NCI-H146 treated with DMSO at 0.1 percent for 48 hours (cell line): ENCODE results near the gene ACTN1.
A peak's percentile ranks its signal among the peaks of the same experiment; 100 is the strongest.
"Not testable (repeated sequence)": the region's sequence is repeated elsewhere in the genome, so short reads cannot be mapped to it uniquely, and the experiment has no call there.

Source experiments
- DNase-seq: peaks from one replicate; lab custom pipeline; 2025; ENCODE audit not compliant: unreplicated experiment; lab: John Stamatoyannopoulos, UW

The ACTN1 gene

DNA sequence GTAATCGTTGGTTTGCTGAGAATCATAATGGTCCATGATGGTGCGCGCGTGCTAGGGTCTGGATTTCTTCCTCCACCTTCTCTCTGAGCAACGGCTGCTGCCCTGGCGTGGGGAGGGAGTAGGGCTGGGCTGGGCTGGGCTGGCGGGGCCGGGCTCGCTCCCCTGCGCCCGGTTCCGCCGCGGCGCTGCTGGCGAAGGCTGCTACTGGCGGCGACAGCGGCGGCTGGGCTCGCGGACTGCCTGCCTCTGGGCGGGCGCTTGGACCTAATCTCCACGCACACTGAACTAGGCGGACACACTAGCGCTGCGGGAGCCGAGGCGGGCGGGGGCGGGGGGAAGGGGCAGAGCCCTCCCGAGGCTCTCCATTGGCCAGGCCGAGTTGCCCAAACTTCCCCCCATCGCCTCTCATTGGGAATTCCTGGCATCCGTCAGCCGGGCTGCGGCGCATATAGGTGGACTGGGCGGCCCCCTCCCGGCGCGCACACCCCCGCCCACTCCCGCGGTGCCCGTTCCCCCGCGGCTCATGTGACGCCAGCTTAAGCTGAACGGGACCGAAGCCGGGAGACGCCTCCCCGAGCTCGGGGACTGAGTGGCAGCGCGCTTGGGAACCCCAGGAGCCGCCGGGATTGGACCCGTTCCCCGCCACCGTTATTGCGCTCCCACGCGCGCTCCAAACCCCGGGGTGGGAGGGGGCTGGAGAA lies at the start of gene ACTN1:
ACTN1 (minus strand) TSS at position 282 of the 701 bp plus-strand sequence; CDS start at position 36, 246 bp downstream.
- DNase-seq: peak; percentile 87

- DNase-seq: no peak
Observed at GRCh38 chr14:69027242-69027913, 48.3 kb upstream of the ACTN1 start.

GRCh38 chr14:69023035-69023434 lies 43.9 kb upstream of the ACTN1 start:
- DNase-seq: no peak

DNA sequence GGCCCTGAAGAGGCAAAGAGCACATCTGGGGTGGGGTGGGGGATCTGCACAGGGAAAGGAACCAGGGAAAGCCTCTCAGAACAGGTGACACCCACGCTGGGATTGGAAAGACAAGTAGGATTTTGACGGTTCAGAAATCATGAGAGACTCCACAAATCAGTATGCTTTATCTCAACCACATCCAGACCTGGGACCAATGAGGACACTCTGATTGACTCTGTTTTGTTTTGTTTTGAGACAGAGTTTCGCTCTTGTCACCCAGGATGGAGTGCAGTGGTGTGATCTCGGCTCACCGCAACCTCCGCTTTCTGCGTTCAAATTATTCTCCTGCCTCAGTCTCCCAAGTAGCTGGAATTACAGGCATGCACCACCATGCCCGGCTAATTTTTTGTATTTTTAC lies 43.0 kb upstream of the ACTN1 start:
- not testable (repeated sequence) for DNase-seq

DNA sequence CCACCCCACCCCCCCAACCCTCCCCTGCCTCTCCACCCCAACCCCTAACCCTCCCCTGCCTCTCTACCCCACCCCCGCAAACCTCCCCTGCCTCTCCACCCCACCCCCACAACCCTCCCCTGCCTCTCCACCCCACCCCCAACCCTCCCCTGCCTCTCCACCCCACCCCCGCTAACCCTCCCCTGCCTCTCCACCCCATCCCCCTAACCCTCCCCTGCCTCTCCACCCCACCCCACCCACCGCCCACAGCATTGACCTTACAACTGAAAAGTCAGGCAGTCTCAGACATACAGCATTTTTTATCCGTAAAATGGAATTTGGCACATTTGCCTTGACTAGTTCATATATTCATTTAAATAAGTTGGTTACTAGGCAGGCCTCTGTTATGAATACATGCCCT lies 38.6 kb upstream of the ACTN1 start:
- no peak for DNase-seq

- no peak for DNase-seq
Observed at GRCh38 chr14:69014829-69015259, 35.7 kb upstream of the ACTN1 start.

DNA sequence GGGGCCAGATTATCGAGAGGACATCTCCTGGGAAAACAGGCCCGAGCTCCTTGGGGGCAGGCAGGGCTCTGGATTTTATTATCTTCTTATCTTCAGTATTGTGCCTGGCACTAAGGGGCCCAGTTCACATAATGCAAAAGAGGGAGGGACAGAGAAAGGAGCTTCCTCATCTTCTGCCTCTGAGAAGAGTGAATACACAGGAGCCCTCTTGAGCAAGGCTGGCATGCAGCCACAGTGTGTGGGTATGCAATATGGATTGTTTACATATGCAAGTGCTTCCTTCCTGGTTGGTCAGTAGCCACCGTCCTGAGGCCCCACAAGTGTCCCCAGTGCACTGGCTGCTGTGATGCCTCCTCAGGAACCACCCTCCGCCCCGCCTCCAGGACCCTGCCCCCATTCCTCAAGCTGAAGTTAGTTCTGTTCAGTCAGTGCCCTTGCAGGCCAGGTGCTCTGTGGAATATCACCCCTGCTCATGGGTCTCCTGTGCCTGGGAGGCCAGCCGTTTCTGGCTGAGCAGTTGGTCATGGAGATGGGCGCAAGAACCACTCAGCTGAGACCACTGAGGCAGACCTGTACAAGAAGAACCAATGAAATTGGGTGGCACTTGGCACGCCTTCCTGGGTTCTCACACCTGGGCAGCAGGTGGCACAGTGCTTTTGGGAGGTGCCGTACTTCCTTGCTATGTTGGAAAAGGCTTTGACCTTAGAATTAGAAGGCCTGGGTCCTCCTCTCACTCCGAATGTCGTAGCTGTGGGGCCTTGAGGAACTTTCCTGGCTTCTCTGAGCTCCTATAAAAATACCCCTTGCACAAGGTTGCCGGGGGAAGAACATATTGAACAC lies 35.1 kb upstream of the ACTN1 start:
- DNase-seq: no peak

DNA sequence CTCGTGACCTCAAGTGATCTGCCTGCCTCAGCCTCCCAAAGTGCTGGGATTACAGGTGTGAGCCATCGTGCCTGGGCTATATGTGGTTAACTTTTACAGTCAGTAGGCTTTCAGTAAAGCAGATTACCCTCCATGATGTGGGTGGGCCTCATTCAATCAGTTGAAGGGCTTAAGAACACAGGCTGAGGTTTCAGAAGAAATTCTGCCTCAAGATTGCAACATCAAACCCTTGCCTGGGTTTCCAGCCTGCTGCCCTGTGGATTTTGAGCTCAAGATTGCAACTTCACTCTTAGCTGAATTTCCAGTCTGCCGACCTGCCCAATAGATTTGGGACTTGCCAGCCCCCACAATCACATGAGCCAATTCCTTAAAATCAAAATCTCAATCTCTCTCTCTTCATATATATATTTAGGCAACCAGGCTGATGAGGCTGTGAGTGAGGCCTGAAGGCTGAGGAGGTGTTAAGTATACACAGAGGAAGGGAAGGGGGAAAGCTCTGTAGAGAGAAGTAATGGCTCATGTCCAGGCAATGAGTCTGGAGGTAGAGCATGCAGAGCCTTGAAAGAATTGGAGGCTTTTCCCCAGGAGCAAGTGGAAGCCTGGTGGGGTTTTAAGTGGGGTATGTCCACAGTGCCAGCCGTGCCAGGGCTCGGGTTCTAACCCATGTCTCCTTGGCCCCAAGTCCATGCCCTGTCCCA lies 33.3 kb upstream of the ACTN1 start:
- DNase-seq: no peak

DNA sequence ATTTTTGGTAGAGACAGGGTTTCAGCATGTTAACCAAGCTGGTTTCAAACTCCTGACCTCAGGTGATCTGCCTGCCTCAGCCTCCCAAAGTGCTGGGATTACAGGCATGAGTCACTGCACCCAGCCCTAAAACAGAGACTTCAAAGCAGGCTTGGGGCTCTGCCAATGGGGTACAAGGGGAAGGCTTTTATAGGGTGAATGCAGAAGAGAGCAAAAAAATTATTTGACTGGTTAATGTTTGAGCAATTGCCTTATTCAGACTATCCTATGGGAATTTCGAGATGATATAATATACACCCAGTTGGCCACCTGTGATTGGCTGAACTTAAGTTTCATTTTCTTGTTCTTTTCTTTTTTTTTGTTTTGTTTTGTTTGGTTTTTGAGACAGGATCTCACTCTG lies 31.5 kb upstream of the ACTN1 start:
- no peak for DNase-seq

DNA sequence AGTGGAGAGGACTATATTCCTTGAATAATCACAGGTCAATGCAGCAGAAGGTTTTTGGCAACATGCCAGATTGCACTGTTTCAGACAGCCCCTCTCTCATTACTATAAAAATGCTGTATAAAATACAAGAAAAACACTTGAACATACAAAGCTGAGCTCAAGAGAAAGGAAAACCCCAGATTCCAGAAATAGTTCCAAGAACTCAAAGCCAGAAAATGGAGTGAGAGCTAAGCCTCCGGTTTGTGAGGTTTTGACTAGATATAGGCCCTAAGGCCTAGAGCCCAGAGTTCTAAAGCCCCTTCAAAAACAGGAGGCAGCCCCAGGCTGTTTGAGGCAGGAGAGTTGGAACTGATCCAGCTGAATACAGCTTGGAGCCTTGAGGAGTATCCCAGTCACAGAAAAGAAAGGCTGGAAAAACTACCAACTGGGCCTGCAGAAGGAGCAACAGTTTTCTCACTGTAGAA lies 29.4 kb upstream of the ACTN1 start:
- no peak for DNase-seq

GRCh38 chr14:69006346-69006745 lies 27.2 kb upstream of the ACTN1 start:
- no peak for DNase-seq

- peak; percentile 12 for DNase-seq
Observed at GRCh38 chr14:69005432-69006148, 26.5 kb upstream of the ACTN1 start.

DNA sequence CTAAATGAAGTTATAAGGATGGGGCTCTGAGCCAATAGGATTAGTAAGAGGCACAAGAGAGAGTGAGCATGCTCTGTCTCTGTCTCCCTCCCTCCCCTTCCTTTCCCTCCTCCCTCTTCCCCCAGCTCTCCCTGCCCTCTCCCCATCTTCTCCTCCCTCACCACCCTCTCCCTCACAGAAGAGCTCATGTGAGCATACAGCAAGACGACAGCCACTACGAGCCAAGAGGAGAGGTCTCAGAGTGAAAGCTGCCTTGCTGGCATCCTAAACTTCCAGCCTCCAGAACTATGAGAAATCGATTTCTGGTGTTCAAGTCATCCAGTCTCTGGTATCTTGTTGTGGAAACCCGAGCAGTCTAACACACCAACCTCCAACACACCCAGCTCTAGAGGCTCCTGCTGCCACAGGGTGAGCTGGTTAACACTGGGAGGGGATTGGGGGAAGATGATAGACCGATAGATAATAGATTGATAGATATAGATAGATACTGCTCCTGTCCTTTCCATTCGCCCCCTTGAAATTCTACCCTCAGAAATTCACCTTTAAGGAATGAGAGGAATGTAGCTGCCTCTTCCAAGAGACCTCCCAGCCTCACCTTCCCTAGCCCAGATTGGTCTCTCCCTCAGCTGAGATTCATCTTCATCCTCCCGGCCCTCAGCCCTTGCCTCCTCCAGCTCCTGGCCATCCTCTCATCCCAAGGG lies 25.8 kb upstream of the ACTN1 start:
- DNase-seq: no peak

- no peak for DNase-seq
Observed at GRCh38 chr14:69003626-69004025, 24.5 kb upstream of the ACTN1 start.

GRCh38 chr14:69002069-69002468 lies 23.0 kb upstream of the ACTN1 start:
- DNase-seq: no peak

- DNase-seq: no peak
Observed at GRCh38 chr14:69001375-69001774, 22.3 kb upstream of the ACTN1 start.

DNA sequence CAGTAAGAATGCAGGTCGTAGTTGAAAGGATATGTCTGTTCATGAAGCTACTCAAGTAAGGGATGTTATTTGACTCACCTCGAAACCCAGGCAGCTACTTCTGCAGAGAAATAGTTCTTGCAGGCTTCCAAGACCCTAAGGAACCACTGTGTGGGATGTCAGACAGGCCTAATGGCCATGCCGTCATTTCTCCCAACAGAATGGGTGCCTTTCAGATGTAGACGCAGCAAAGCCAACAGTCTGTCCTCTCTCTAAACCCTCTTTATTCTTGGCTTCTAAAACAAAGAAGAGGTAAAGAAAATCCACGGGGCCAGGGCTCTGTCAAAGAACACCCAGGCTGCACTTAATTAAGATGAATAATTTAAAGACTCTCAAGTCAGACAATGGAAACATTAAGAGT lies 19.0 kb upstream of the ACTN1 start:
- no peak for DNase-seq

DNA sequence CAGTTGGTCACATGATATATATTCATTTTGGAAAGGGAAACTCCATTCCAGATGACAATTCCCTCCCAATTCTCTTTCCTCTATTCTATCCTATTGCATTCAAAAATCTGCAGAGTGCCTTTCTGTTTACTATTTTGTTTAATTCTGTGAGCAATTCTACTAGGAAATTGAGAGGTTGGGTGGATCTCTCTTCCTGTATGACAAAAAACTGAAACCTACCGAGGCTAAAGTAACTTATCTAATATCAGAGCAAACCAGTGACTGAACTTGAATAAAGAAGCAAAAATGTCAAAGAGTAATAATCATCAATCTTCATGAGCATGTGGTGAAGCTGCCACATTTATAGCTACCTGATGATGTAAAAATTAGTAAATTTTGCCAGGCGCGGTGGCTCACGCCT lies 16.6 kb upstream of the ACTN1 start:
- no peak for DNase-seq

DNA sequence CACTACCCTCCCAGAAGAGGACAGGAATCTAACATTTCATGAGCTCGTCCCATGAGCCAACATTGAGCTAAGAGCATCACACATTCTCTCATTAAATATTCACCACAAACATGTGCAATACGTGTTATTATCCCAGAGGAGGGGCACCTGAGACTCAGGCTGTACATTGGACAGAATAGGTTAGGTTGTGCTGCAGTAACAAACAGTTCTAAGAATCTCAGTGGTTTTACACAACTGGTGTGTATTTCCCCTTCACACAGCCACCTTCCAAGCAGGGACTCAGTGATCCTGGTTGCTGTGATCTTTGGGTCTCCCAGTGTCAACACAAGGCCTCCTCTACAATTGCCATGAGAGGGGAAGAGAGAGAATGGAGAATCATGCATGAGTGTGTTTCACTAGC lies 15.0 kb upstream of the ACTN1 start:
- no peak for DNase-seq

GRCh38 chr14:68987653-68988036 lies 8.5 kb upstream of the ACTN1 start:
- DNase-seq: no peak
